Measurements from ENCODE around the gene SAMHD1.

- no peak for TF ChIP-seq EZH2 (IDR thresholded peaks at IDR 0.05; ENCODE audit: insufficient read depth, poor library complexity, severe bottlenecking)
- no peak for TF ChIP-seq EZH2phosphoT487 (IDR thresholded peaks at IDR 0.05; ENCODE audit: insufficient read depth, low read depth)
Measured at GRCh38 chr20:36854348-36855240, 96.9 kb downstream of the SAMHD1 start.

Data from GM23248 (cell line).